NCI-H1417 treated with DMSO at 0.1 percent for 48 hours (cell line): ENCODE measurements around the gene LRRC8D.

ENCODE experiments used
- DNase-seq: peaks from one replicate; lab custom pipeline; 2025; lab: John Stamatoyannopoulos, UW

The LRRC8D gene

DNA sequence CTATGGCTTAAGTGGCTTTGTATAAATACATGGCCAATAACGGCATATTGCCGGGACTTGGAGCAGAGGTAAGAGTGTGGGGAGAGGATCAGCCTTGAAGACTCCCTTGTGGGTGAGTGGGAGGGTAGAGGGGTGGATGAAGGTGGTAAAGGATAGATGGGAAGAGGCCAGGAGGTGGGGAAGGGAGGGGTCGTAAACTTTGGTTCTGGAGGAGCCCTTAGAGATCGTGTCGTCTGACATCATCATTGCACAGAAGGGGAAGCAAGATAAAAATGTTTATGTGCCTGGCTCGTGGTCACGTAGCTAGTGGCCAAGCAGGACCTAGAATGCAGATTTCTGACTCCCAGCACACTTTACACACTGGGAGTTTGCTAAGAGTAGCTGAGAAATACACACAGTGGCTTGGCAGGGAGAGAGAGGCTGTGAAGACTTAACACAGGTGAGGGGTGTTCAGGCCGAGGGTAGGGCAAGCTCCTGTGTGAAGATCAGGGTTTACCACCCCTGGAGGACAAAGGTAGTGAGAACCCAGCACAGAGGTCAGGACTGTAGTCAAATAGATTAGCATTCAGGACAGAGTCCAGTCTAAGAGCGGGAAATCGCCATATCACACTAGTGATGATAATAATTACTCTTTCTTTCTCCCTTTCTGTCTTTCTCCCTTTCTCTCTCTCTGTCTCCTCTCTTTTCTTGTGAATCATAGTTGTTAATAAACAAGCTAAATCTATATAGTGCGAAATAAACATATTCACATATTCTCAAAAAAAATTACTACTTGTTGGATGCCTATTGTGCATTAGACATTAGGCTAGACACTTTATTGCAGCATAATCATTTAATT lies 75.5 kb downstream of the LRRC8D start:
- DNase-seq, result no peak

DNA sequence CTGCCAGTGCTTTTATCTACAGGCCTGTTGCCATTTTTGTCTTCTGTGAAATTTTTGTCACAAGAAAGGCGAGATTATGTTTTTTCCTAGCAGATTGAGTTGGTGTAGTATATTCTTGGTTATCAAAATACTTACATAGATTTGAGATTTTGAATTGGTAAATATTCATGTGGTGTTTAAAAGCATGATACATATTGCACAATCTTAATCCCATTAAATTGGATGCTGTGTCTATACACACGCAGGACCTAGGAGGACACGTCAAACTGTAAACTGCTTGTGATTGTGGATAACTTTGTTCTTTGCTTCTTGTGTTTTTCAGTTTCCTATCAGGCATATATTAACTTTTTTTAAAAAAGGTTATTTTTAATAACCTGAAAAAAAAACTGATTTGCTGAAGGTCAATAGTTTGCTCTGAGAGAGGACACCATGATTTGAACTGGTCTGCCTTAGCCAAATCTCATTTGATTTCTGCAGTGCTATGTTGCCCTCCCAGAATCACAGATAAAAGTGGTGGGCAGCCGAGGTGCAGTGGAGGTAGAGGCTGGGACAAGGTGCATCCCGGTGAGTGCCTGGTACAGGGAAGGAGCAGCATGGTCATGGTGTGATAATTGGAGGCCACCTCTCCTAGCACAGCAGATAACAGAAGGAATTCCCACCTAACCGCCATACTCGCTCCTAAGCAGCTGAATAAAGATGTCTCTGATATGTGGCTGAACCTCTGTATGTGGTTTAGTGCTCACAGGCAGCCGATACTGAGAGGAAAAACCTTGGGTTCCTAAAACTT lies 76.7 kb downstream of the LRRC8D start:
- DNase-seq, result no peak

DNA sequence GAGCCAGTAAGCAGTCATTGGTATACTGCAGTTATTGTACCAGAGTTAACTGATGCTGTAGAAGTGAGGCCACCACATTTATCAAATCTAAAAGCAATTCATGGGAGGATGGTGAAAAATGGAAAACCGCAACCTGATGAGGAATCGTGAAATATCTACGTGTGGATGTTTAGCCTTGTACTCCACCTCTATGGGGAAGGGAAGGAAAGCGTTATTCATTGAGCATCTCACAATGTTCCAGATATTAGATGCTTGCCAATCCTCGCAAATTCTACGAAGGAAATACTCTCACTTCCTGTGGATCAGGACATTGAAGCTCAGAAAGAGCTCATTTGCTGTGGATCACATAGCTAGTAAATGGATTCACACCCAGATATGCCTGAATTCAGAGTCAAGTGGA lies 77.3 kb downstream of the LRRC8D start:
- no peak for DNase-seq

DNA sequence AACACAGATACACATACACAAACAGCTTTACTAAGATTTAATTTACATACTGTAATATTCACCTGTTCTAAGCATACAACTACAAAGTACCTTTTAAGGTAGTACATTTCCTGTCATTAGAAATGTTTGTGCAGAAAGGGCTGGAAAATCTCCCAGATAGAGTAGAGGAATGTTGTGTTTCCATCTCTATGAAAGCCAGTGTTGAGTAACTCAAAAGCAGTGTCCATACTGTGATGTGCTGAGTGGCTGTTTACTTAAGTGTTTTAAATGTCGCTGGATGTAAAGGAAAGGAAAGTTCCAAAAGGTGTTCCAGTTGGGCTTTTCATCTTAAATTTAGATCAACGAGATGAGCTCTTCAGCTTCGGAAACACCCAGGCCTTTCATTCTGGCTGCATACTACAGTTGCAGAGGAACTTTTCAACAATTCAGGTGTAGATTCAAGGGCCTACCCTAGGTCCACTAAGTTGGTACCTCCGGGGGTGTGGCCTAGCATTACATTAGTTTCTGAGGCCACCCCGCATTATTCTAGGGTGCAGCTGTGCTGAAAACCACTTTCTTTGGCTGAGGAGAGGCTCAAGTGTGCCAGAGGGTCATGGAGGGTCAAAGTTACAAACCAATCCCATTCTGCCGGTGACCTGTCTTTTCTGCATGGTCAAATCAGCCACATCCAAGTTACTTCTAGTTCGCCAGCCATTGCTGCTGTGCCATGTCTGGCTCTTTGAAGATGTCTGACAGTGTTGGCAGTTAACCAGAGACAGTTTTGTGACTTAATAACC lies 78.1 kb downstream of the LRRC8D start:
- no peak for DNase-seq

DNA sequence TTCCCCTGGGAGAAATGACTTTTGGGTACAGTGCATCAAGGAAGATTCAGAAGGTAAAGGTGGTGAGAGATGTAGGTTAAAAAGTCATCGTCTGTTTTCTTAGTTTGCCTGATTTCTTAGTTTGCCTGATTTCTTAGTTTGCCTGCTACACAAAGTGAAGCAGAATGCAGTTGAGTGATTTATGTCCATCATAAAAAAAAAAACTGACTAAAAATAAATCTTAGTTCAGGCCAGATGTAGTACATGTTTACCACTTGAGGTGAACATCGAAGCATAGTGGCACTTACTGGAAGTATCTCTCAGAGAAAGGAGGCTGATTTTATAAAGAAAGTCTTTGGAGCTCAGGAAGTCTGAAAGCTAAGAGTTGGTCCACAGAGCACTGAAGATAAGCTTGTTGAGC lies 79.5 kb downstream of the LRRC8D start:
- DNase-seq, result no peak

DNA sequence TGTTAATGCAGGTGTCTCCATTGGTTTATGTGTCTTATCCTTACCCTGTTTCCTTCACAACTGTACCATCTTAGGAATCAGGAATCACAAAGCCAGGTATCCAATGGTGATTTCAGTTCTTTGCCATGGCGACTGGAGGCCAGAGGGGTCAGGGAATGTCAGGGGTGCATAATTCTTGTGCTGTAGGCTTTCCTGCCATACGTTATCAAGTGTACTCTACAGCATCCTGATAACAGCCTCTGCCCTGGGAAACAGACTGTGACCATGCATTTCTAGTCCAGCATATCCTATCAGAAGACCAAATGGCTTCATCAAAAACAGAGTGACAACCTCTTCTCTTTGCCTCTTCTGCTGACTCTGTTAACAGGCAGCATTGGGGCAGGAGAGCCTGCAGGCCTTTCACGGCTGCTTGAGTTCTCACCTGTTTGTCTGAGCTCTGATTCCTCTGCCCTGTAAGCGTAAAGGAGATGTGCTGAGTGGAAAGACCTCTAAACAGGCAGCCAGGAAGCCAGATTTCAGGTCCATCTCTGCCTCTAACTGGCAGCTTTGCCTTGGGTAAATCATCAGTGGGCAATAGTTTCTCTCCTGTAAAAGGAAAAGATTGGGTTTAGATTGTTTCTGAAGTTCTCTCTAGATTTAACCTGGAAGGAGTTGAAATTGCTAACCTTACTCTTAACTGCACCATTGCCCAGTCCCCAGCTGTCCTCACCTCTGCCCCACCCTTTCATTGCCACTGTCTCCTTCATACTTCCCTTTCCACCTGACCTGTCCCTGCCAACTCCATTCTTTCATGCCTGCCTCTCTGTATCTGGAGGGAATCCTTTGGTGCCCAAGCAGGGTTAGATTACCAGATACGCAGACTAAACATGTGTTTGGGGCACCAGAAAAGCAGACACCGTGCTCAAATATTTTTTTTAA lies 80.2 kb downstream of the LRRC8D start:
- DNase-seq, result no peak

DNA sequence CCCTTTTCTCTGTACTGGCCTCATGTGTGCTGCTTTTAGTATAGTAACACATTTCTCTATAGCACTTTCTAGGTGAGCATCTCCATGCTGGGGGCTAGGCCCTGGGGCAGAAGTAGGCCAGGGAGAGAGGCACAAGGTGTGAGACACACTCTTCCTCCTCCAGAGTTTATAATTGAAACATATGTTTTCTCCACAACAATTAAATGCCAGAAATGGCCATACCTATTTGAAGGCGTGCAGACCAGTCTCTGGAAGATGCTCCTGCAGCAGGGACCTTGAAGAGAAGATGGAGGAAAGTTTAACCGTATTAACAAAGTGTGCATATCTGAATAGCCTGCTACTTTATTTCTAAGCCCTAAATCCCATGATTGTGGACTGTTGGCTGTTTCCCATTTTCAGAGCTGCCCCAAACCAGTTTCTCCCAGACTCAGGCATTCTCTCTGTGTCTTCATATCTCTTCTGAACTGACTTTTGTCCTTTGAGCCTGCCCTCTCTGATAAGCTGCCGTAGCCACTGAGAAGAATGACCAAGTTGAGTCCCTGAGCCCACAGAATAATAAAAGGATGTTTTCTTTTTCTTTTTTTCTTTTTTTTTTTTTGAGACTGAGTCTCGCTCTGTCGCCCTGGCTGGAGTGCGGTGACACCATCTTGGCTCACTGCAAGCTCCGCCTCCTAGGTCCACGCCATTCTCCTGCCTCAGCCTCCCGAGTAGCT lies 81.3 kb downstream of the LRRC8D start:
- DNase-seq, result no peak

DNA sequence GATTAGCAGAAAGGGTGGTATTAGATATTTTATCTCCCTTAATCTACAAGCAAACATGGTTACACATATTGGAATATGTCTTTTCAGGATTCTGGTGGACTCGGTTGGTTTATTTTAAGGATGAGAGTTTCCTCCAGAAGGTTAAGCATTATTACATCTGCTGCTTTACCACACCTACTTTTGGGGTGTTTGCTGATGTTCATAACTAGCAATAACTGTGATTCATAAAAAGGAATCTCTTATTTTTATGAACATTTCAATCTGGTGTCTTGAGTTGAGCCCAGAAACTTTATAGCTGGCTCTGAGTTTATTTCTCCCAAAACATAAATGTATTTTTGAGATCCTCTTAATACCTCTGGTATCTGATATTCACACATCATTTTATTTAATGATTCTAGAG lies 82.7 kb downstream of the LRRC8D start:
- DNase-seq, result no peak

DNA sequence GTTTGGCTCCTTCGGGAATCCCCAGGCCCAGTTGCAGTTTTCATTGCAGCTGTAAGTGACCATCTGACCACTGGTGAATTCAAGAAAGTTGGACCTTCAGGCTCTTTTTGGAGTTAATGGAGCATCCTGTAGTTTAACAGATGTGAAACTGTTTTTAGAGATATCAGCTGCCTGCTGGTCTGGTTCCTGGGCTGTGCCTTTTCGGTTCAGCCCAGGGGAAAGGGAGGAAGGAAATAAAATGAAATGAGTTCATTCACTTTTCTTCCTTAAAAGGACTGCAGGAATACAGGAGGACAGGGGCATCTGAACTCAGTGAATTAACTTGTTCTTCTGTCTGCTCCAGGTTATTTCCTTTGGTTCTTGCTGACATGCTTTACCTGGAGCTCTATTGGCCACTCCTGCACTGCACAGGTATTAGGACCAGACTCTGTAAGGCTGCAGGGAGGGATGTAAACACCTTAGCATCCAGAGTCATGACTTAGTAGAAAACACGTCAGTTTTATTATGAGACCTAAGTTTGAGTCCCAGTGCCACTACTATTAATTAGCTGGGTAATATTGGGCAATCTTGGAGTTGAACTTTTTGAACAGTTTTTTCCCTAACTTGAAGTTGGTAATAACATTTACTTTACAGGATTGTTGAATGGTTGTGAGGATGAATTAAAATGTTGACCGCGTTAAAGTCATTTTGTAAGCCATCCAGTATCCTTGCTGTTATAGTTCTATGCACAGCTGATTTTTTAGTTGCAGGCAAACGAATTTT lies 83.6 kb downstream of the LRRC8D start:
- DNase-seq, result no peak

DNA sequence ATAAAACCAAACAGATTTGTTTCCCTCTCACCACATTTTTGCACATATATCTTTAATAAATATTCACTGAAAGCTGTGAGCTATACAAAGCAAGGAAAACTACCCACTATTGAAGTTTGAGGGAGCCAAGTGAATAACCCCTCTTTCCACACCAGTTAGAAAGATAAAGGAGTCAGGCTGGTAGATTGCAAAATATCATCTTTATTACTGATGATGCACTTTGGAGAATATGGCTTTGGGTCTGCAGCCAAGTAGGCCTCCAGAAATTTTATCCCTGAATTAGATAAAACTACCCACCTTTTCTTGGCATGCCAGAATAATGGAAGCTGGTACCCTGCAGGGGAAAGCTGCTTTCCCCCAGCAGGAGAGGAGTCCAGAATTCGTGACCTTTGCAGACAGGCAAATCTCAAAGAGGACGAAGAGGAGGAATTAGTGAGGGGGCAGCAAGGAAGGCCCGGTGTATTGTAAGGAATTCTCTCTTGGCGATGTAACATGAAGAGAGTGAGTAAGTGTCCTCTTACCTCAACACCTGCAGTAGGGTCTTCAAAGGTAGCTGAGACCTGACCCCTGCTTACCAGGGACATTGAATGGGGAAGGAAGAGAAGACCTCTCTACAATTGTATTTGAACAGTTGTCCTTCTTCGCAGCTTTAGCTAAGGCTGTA lies 84.7 kb downstream of the LRRC8D start:
- no peak for DNase-seq

DNA sequence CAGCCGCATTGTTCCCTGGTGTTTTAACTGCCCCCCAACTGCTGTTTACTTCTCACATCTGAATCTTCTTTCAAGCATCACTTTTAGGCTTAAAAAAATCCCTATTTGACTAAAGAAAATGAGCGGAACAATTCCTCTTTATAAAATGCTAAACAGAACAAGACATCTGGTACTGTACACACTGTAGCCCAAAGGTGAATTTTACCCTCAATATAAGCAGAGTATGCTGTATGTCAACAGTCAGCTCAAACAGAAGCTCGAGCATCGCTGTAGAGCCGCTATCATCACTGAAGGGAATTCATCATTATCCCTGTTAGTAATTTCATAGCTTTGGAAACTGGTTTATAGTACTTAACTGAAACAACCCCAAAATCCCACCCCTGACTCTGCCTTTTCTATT lies 85.3 kb downstream of the LRRC8D start:
- no peak for DNase-seq

DNA sequence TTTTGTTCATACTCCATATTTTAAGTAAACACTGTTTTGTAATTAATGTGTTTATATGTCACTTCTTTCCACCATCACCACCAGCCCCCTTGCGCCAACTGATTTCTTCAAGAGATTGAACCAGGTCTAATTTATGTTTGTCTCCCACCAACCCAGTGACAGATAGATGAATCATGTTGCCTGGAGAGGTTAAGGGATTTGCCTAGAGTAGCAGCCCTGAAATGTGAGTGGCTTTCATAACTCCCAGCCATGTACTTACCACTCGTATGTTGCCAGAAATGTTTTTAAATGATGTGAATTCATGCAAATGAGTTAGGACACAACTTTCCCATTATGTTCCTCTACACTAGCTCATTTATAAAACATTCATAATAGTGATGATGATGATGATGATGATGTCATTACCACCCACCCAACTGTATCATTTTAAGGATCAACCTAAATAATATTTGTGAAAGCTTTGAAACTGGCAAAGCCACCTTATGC lies 86.9 kb downstream of the LRRC8D start:
- no peak for DNase-seq

DNA sequence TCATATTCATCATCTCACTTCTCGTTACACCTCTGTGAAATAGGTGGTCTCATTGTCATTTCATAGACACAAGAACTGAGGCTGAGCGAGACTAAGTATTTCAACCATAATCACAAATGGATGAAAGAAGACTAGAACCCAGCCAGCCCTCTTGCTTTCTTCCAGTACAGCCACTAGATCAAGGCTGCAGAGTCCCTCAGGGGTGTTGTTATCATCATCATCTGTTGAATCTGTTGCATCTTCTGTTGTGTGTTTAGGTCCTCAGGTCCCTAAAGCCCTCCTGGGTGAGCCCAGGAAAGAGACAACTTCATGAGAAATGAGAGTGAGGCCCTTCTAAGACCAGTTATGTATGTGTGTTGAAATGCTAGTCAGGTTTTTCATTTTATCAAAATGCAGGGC lies 87.4 kb downstream of the LRRC8D start:
- DNase-seq, result no peak

DNA sequence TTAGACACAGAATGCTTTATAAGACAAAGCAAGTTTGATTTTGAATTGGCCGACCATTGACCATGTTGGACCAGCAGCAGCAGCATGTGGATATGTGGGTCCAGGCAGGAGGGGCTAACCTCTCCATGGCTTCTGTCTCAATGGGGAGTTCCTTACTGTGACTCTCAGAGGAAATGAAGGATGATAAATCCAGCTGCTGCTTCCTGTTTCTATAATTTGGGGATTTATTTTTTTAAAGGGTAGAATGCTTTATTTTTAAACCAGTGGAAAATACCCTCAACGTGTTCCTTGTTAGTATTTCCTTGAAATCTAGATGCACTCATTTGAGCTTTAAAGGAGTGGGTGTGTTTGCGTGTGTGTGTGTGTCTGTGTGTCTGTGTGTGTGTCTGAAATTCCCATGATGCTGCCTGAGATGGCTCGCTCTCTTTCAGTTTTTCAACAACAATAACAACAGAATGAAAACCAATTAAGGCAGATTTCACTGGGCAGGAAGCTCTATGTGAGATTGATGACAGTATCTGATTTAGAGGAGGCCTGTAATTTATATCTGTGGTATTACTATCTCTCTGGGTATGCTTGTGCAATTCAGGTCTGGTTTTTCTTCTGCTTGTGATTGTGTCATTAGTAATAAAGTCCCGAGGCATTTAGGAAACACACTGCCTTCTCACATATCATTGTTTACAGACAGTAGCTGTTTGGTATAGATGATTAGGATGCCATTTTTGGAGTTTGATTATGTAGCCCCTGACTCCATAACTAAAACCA lies 88.0 kb downstream of the LRRC8D start:
- no peak for DNase-seq

DNA sequence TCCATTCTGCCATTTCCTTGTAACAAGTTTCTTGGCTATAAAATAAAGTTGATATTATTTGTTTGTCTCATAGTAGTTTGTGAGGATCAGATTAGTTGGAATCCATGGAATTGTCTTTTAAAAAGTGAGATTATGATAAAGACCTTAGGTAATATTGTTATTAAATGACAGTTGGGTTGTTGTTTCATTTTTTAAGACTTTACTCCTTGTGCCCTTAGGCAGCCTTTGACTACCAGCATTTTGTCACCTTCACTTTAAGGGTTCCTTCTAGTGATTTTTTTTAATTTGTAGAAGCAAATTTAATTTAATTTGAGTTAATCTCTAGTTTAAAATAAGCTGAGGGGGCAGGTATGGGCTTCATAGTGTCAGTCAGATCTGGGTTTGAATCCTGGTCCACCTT lies 89.4 kb downstream of the LRRC8D start:
- no peak for DNase-seq

DNA sequence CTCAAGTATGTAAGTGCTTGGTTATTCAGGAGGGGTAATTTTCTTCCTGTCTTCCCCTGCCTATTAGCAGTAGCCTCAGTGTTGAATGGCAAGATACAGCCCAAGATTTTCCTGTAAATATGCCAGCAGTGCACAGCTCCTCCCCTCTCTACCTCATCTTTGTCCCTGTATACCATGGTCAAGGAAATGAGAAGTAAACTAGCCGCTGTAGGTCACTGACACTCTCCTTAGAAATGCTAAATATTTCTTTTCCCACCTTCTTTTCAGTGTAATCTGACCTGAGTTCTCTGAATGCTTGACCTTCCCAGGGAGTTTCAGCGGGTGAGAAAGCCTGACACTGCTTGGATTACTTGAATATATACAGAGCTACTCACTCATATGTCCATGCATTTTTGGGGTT lies 89.9 kb downstream of the LRRC8D start:
- DNase-seq, result no peak

DNA sequence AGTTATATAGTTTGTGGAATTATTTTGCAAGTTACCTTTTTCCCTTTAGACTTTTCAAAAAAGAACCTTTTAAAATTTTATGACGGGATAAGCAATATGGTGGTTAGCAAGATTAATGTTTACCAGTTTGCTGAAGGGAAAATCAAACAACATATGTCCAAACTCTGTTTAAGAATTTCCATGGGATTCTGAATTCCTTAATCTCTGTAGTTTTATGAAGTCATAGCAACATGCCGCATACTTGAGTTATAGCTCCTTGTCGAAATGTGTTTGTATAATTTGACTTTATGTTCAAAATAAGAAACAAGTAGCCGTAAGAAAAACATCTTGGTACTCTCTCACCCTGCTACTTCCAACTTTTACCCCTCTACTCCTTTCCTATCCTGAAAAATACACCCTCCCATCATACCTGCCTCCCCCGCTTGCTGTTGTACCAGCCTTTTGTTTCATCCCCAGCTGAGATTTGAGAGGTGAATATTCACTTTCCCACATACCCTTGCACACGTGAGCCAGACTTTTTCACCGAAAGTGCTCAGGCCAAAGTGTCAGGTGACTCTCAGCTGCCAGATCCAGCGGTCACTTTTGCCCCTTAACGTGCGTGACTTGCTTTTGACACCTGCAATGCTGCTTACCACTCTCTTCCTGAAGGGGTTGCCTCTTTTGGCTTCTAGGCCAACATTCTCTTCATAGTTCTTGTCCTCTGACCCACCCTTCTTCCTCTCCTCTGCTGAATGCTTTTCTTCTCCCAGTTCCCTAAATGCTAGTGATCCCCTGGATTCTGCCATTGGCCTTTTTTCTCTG lies 90.6 kb downstream of the LRRC8D start:
- DNase-seq, result no peak

DNA sequence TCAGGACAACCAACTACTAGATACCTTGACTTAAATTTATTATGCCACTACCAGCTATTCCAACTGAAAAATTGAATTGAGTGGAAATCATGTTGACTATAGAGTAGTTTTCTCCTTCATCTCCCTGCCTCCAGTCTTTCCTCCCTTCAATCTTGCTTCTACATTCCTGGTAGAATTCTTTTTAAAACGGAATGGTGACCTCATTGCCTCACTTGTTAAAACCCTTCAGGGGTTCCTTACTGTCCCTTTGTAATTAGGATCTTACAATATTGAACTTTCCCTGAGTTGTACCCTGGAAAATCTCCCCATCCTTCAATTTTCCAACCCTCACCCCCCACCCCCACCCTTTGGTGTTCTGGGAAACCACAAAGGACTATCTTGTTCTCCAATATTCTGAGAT lies 91.2 kb downstream of the LRRC8D start:
- DNase-seq, result no peak
